ENCODE results near the gene IPO4. TPM values are rescaled to one million over a fixed set of nuclear protein-coding genes. Genes with fewer than 3 reads are reported as not detected.

IPO4 gene
- total and polyA plus RNA-seq, 2 of the 8 experiments (the other 6 are each of a cell fraction or from before 2014, with no cell fraction given) = 55.5 to 108 TPM

DNA sequence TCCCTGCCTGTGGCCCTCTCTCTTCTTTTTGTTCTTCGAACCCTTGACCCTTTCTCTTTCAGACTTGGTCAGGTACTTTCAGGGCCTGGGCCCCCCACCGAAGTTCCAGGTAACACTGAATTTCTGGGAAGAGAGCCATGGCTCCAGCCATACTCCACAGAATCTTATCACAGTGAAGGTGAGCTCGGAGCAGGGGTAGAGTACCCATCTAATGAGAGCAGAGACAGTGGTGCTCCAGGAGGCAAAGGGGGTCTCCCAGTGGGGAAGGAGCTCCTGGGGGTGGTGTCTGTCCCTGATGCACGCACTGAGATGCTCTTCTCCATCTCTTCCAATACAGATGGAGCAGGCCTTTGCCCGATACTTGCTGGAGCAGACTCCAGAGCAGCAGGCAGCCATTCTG lies 22.8 kb downstream of the IPO4 start:
- Histone ChIP-seq H3K36me3 (ENCODE audit: control insufficient read depth in 2 of 4, insufficient read depth in 4 of 4, low read length in 3 of 4) (peaks cover 0 to 18% (median 5%) of the 10 kb centered on the region in 4 experiments; a peak in 6 of 8 replicates), H3K14ac (ENCODE audit: insufficient read length) (no peak overlapping the region), H4K91ac (replicated peaks; ENCODE audit: insufficient read length, low read length) (no peak overlapping the region), H2AK5ac (ENCODE audit: low read depth, low read length) (no peak overlapping the region), H3K4me3 (ENCODE audit: extremely low read depth in 1 of 4, insufficient read depth in 2 of 4, low read depth in 3 of 4, low read length in 4 of 4) (no peak overlapping the region), H3K23ac (ENCODE audit: insufficient read length) (no peak overlapping the region), H3K18ac (ENCODE audit: extremely low read depth, low read length) (no peak overlapping the region), H3K4me1 (replicated peaks in 1 of 4; ENCODE audit: control insufficient read depth in 3 of 4, insufficient read depth in 4 of 4, low read length in 3 of 4) (peaks cover 0 to 8% (median 2%) of the 10 kb centered on the region in 4 experiments; a peak in 3 of 7 replicates), H4K8ac (ENCODE audit: extremely low read depth, insufficient read depth, low read length) (no peak overlapping the region), H3K27me3 (replicated peaks in 1 of 4; ENCODE audit: control insufficient read depth in 3 of 4, extremely low read depth in 1 of 4, insufficient read depth in 3 of 4, low read length in 3 of 4) (no peaks in the 10 kb centered on the region), H3K23me2 (ENCODE audit: low read depth, low read length) (0 out of 2 replicates have a peak, but pooled peaks cover 2% of the 10 kb centered on the region), H2BK12ac (ENCODE audit: low read depth, low read length) (no peak overlapping the region), H4K5ac (ENCODE audit: insufficient read length, low read depth, low read length) (no peak overlapping the region), H3K9ac (replicated peaks in 1 of 4; ENCODE audit: extremely low read depth in 1 of 4, low read depth in 3 of 4, low read length in 3 of 4) (no peak overlapping the region), H3K9me3 (ENCODE audit: insufficient read depth in 2 of 2, low read depth in 1 of 2, low read length in 1 of 2) (no peaks in the 10 kb centered on the region), H3K79me1 (ENCODE audit: low read depth, low read length) (no peaks in the 10 kb centered on the region), H2BK120ac (replicated peaks; ENCODE audit: low read depth, low read length) (no peak overlapping the region), H3K27ac (ENCODE audit: low read depth, low read length) (no peak overlapping the region), H2AFZ (ENCODE audit: low read length) (no peak overlapping the region), H2BK5ac (ENCODE audit: low read depth, low read length) (no peak overlapping the region), H3K56ac (replicated peaks; ENCODE audit: insufficient read length, low read depth, low read length) (no peak overlapping the region), H2BK20ac (ENCODE audit: low read length) (no peak overlapping the region), H3K4me2 (ENCODE audit: insufficient read depth in 1 of 2, low read depth in 2 of 2, low read length in 2 of 2) (no peak overlapping the region), H4K20me1 (replicated peaks in 1 of 2; ENCODE audit: control insufficient read depth in 1 of 2, insufficient read depth in 2 of 2, low read length in 2 of 2) (peaks cover 0 to 9% of the 10 kb centered on the region in 2 experiments), H3K4ac (replicated peaks; ENCODE audit: insufficient read length, low read depth, low read length) (no peak overlapping the region), H2BK15ac (ENCODE audit: low read length) (no peak overlapping the region), H3K79me2 (ENCODE audit: control insufficient read depth in 1 of 2, insufficient read depth in 2 of 2, low read length in 2 of 2) (no peaks in the 10 kb centered on the region)
- DNase-seq (ENCODE audit: low read depth in 1 of 2, low spot score in 2 of 2) (no peak), FAIRE-seq (no peak)
- POLR2A ChIA-PET (ENCODE audit: partially characterized antibody) = interaction anchor here (0.7 to 7.6 kb wide), 5 partner anchors 15 to 23 kb away, joined by 3 to 93 read pairs (median 5); partner anchors contain the start of genes PSME2 and RNF31
- CTCF ChIA-PET (ENCODE audit: partially characterized antibody) = interaction anchor here (0.7 to 1.2 kb wide), 2 partner anchors 57 to 132 kb away, joined by 3 read pairs; no protein-coding TSS in a partner anchor
- 96% methylated on average over 4 of the region's 5 CpGs; no CpG with 5 or more reads in 1 of the 2 experiments for WGBS, 2 experiments (ENCODE audit: extremely low coverage in 1 of 2, insufficient coverage in 1 of 2, insufficient read length in 1 of 2, insufficient replicate concordance in 2 of 2, low coverage in 1 of 2, low lambda C conversion rate in 2 of 2, missing lambda C conversion rate in 1 of 2)
- TF ChIP-seq EZH2 (IDR thresholded peaks at IDR 0.05; ENCODE audit: low read depth, low read length, severe bottlenecking) (no peak), POLR2AphosphoS5 (IDR thresholded peaks at IDR 0.05; ENCODE audit: low read depth, low read length) (no peak), JUND (IDR thresholded peaks at IDR 0.05; ENCODE audit: low read length) (no peak), RBBP5 (IDR thresholded peaks at IDR 0.05; ENCODE audit: borderline replicate concordance, low read depth, low read length) (no peak), SRF (IDR thresholded peaks at IDR 0.05; ENCODE audit: low read depth, low read length) (no peak), FOSL1 (IDR thresholded peaks at IDR 0.05; ENCODE audit: insufficient read depth, low read depth, low read length) (no peak), RAD21 (IDR thresholded peaks at IDR 0.05 in 1 of 2, conservative IDR thresholded peaks at IDR 0.05 in 1 of 2; ENCODE audit: low read depth in 2 of 2, low read length in 2 of 2) (no peak), BACH1 (IDR thresholded peaks at IDR 0.05; ENCODE audit: low read length) (no peak), GTF2F1 (IDR thresholded peaks at IDR 0.05; ENCODE audit: borderline replicate concordance, low read depth, low read length) (no peak), HDAC6 (IDR thresholded peaks at IDR 0.05; ENCODE audit: low read depth, low read length) (no peak)
- TF ChIP-seq, protein P1, sequence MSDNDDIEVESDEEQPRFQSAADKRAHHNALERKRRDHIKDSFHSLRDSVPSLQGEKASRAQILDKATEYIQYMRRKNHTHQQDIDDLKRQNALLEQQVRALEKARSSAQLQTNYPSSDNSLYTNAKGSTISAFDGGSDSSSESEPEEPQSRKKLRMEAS (IDR thresholded peaks at IDR 0.05) = no peak
- TF ChIP-seq, protein P2, sequence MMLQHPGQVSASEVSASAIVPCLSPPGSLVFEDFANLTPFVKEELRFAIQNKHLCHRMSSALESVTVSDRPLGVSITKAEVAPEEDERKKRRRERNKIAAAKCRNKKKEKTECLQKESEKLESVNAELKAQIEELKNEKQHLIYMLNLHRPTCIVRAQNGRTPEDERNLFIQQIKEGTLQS (IDR thresholded peaks at IDR 0.05; ENCODE audit: insufficient read depth, low read depth, low read length) = no peak

Data from H1 (cell line).